HL-60 (cell line): ENCODE results near the gene DACH2.

ENCODE experiments used
- POLR2AphosphoS5 ChIP-seq: IDR thresholded peaks from 2 replicates; pipeline ENCODE4 v1.6.1; 2012; ENCODE audit warnings: low read depth
- TF ChIP-seq, protein P1 (sequence below): IDR thresholded peaks from one replicate; pipeline ENCODE4 v1.5.1; 2011; ENCODE audit warnings: low read length, control low read depth, inconsistent platforms; ENCODE audit not compliant: insufficient read depth

DNA sequence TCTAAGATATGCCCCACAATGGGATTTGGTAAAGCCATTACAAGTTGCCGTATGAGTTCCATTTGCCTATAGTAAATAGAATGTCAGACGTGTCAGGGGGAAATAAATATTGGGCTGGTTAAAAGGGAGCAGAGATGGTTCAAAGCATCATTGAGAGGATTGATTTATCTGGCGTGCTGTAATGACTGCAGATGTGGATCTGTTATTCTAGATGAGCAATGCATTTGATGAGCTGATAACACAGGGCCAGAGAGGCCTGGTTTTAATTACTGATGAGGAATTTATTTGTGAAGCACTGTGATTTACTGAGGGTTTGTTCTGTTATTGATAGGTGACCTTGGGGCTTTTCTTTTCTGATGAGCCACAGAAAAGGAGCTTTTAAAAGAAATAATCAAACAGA lies 62.5 kb downstream of the DACH2 start:
- TF ChIP-seq, protein P1, sequence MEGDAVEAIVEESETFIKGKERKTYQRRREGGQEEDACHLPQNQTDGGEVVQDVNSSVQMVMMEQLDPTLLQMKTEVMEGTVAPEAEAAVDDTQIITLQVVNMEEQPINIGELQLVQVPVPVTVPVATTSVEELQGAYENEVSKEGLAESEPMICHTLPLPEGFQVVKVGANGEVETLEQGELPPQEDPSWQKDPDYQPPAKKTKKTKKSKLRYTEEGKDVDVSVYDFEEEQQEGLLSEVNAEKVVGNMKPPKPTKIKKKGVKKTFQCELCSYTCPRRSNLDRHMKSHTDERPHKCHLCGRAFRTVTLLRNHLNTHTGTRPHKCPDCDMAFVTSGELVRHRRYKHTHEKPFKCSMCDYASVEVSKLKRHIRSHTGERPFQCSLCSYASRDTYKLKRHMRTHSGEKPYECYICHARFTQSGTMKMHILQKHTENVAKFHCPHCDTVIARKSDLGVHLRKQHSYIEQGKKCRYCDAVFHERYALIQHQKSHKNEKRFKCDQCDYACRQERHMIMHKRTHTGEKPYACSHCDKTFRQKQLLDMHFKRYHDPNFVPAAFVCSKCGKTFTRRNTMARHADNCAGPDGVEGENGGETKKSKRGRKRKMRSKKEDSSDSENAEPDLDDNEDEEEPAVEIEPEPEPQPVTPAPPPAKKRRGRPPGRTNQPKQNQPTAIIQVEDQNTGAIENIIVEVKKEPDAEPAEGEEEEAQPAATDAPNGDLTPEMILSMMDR, result no peak
- TF ChIP-seq POLR2AphosphoS5, result no peak
